ENCODE results near the gene NRXN2.

- TF ChIP-seq CTCF (IDR thresholded peaks at IDR 0.05) = no peak
- peak; percentile 64 to 75 for TF ChIP-seq REST (IDR thresholded peaks at IDR 0.05; ENCODE audit: insufficient read depth in 1 of 2, low read depth in 2 of 2, low read length in 1 of 2)
- no peak for TF ChIP-seq SIN3A (IDR thresholded peaks at IDR 0.05; ENCODE audit: borderline replicate concordance, insufficient read depth, low read depth, low read length)
- TF ChIP-seq POLR2AphosphoS5 (IDR thresholded peaks at IDR 0.05; ENCODE audit: low read depth, low read length) = no peak
These were observed 85.5 kb downstream of the NRXN2 start for GRCh38 chr11:64637334-64638017.
